Neuronal stem cell (in vitro differentiated cells): ENCODE data around the gene YEATS2.

Experiments
- DNase-seq: peaks from one replicate; pipeline ENCODE4 v3.0.0-alpha.2; 2013; ENCODE audit warnings: low spot score
- H2AFZ ChIP-seq: one replicate; pipeline ENCODE4 v1.6.1; 2013; ENCODE audit warnings: mild to moderate bottlenecking, low read length, inconsistent platforms
- H2AK5ac ChIP-seq: 2 replicates; pipeline ENCODE4 v1.6.1; 2013; ENCODE audit warnings: low read depth, mild to moderate bottlenecking, inconsistent platforms, low read length, moderate library complexity, mixed read lengths
- H2BK120ac ChIP-seq: 2 replicates; pipeline ENCODE4 v1.6.1; 2013; ENCODE audit warnings: low read depth, mild to moderate bottlenecking, inconsistent platforms, low read length, moderate library complexity, mixed read lengths
- H2BK12ac ChIP-seq: one replicate; pipeline ENCODE4 v1.6.1; 2013; ENCODE audit warnings: low read length, inconsistent platforms
- H2BK15ac ChIP-seq: 2 replicates; pipeline ENCODE4 v1.6.1; 2013; ENCODE audit warnings: mild to moderate bottlenecking, low read length, inconsistent platforms, mixed read lengths
- H2BK5ac ChIP-seq: one replicate; pipeline ENCODE4 v1.6.1; 2013; ENCODE audit warnings: inconsistent platforms, mild to moderate bottlenecking, low read length, moderate library complexity
- H3K14ac ChIP-seq: one replicate; pipeline ENCODE4 v1.6.1; 2013; ENCODE audit warnings: low read length, inconsistent platforms
- H3K18ac ChIP-seq: 2 replicates; pipeline ENCODE4 v1.6.1; 2013; ENCODE audit warnings: low read length, inconsistent platforms
- H3K23ac ChIP-seq: 2 replicates; pipeline ENCODE4 v1.6.1; 2013; ENCODE audit warnings: low read depth, mild to moderate bottlenecking, mixed read lengths, low read length, inconsistent platforms; ENCODE audit not compliant: poor library complexity
- H3K27ac ChIP-seq: replicated peaks from 3 replicates; pipeline ENCODE4 v1.5.1; 2013; ENCODE audit warnings: low read length, inconsistent platforms
- H3K27me3 ChIP-seq, 3 experiments: 2 replicates each; pipeline ENCODE4 v1.6.1; 2013; ENCODE audit warnings: low read length in 3 of 3, mild to moderate bottlenecking in 2 of 3, inconsistent platforms in 1 of 3, low read depth in 1 of 3, mixed read lengths in 1 of 3, moderate library complexity in 1 of 3; ENCODE audit not compliant: control insufficient read depth in 3 of 3, insufficient read depth in 3 of 3
- H3K36me3 ChIP-seq, 2 donors: replicated peaks in 1 of 2; 2 replicates each; pipeline ENCODE4 v1.6.1; 2013; ENCODE audit warnings: low read length in 2 of 2; ENCODE audit not compliant: control insufficient read depth in 2 of 2, insufficient read depth in 2 of 2
- H3K4ac ChIP-seq: 2 replicates; pipeline ENCODE4 v1.6.1; 2013; ENCODE audit warnings: inconsistent platforms, mild to moderate bottlenecking, low read length, moderate library complexity
- H3K4me1 ChIP-seq, 2 donors: 1 replicate in 1 of 2; 2 replicates in 1 of 2; pipeline ENCODE4 v1.6.1; 2013; ENCODE audit warnings: low read length in 2 of 2, low read depth in 1 of 2; ENCODE audit not compliant: control insufficient read depth in 2 of 2, insufficient read depth in 1 of 2
- H3K4me2 ChIP-seq: one replicate; pipeline ENCODE4 v1.6.1; 2013; ENCODE audit warnings: mild to moderate bottlenecking, low read length, inconsistent platforms; ENCODE audit not compliant: insufficient read depth, poor library complexity, severe bottlenecking
- H3K4me3 ChIP-seq, 2 donors: 2 replicates each; pipeline ENCODE4 v1.5.1; 2013; ENCODE audit warnings: low read length in 2 of 2, mild to moderate bottlenecking in 2 of 2, inconsistent platforms in 1 of 2, moderate library complexity in 1 of 2
- H3K79me1 ChIP-seq: one replicate; pipeline ENCODE4 v1.6.1; 2013; ENCODE audit warnings: low read depth, mild to moderate bottlenecking, inconsistent platforms, low read length, moderate library complexity
- H3K9ac ChIP-seq: one replicate; pipeline ENCODE4 v1.6.1; 2013; ENCODE audit warnings: mild to moderate bottlenecking, low read depth, low read length, inconsistent platforms; ENCODE audit not compliant: poor library complexity
- H3K9me3 ChIP-seq, 2 donors: replicated peaks in 1 of 2; 2 replicates each; pipeline versions ENCODE3 to v1.6.1; 2013; ENCODE audit warnings: low read length in 2 of 2, mild to moderate bottlenecking in 2 of 2, inconsistent platforms in 1 of 2, low read depth in 1 of 2, mixed read lengths in 1 of 2, moderate library complexity in 1 of 2; ENCODE audit not compliant: control insufficient read depth in 2 of 2, insufficient read depth in 1 of 2
- H4K8ac ChIP-seq: one replicate; pipeline ENCODE4 v1.6.1; 2013; ENCODE audit warnings: low read depth, mild to moderate bottlenecking, inconsistent platforms, low read length, moderate library complexity
- H4K91ac ChIP-seq: one replicate; pipeline ENCODE4 v1.6.1; 2013; ENCODE audit warnings: low read length, low read depth, mild to moderate bottlenecking, inconsistent platforms; ENCODE audit not compliant: poor library complexity
- WGBS, 2 donors: extraction: QIAGEN DNeasy Blood & Tissue Kit; methylation state at CpG; one replicate each; pipeline ENCODE4 v1.1.7; 2013; ENCODE audit warnings: missing lambda C conversion rate in 2 of 2, mixed read lengths in 1 of 2; ENCODE audit not compliant: insufficient read length in 2 of 2, insufficient replicate concordance in 1 of 2; ENCODE audit errors: extremely low coverage in 2 of 2; 5-methylcytosine and 5-hydroxymethylcytosine counted together

The YEATS2 gene

GRCh38 chr3:183857863-183858262 is 160.3 kb downstream of the YEATS2 start:
- Histone ChIP-seq H2BK12ac (no peak overlapping the region), H3K36me3 (peaks cover 12 to 97% of the 10 kb centered on the region in 2 donors), H2BK120ac (no peak overlapping the region), H4K91ac (no peak overlapping the region), H2AFZ (no peak overlapping the region), H3K4me2 (no peak overlapping the region), H3K4me3 (no peak overlapping the region), H2AK5ac (no peak overlapping the region), H4K8ac (no peak overlapping the region), H3K18ac (no peak overlapping the region), H3K9me3 (peaks cover 0 to 5% of the 10 kb centered on the region in 2 donors), H3K14ac (no peak overlapping the region), H2BK5ac (no peak overlapping the region), H2BK15ac (no peak overlapping the region), H3K27ac (no peak overlapping the region), H3K9ac (no peak overlapping the region), H3K4me1 (no peaks in the 10 kb centered on the region), H3K27me3 (no peaks in the 10 kb centered on the region), H3K23ac (no peak overlapping the region), H3K4ac (no peak overlapping the region), H3K79me1 (peaks cover 2% of the 10 kb centered on the region)
- DNase-seq: no peak
- WGBS, 2 donors: no CpG with 5 or more reads among the region's 3 CpGs
